Type B pancreatic cell (in vitro differentiated cells): ENCODE results near the gene MEDAG. TPM values are rescaled to one million over a fixed set of nuclear protein-coding genes. Genes with fewer than 3 reads are reported as not detected.

Experiments
- DNase-seq: peaks from one replicate; pipeline ENCODE4 v3.0.0; 2021; ENCODE audit warnings: mixed read lengths; ENCODE audit not compliant: unreplicated experiment; ENCODE audit errors: extremely low spot score
- H3K27ac Mint-ChIP-seq: 2 replicates; pipeline ENCODE4 v1.8.0; 2021; ENCODE audit warnings: mild to moderate bottlenecking, mixed read lengths
- H3K27me3 Mint-ChIP-seq: 2 replicates; pipeline ENCODE4 v1.8.0; 2021; ENCODE audit warnings: mixed read lengths
- H3K36me3 Mint-ChIP-seq: 2 replicates; pipeline ENCODE4 v1.8.0; 2021; ENCODE audit warnings: mixed read lengths
- H3K4me1 Mint-ChIP-seq: one replicate; pipeline ENCODE4 v1.8.0; 2021; ENCODE audit warnings: mixed read lengths; ENCODE audit not compliant: unreplicated experiment
- H3K4me3 Mint-ChIP-seq: 2 replicates; pipeline ENCODE4 v1.8.0; 2021; ENCODE audit warnings: mild to moderate bottlenecking, mixed read lengths
- H3K9me3 Mint-ChIP-seq: 2 replicates; pipeline ENCODE4 v1.8.0; 2021; ENCODE audit warnings: mixed read lengths
- total RNA-seq: library from RNA; stranded (reverse); gene quantifications from 2 replicates; pipeline ENCODE4 v1.2.1, GENCODE V29; 2021; ENCODE audit warnings: low replicate concordance
- TF ChIP-seq, protein P1 (sequence below): fragments of 200-600 bp; sonication (generic); conservative IDR thresholded peaks from 2 replicates; pipeline ENCODE4 v1.5.0; 2021; ENCODE audit warnings: antibody characterized with exemption, mild to moderate bottlenecking

Gene MEDAG
- total RNA-seq, 1 donor from 2014 or later, result 0.36 TPM

DNA sequence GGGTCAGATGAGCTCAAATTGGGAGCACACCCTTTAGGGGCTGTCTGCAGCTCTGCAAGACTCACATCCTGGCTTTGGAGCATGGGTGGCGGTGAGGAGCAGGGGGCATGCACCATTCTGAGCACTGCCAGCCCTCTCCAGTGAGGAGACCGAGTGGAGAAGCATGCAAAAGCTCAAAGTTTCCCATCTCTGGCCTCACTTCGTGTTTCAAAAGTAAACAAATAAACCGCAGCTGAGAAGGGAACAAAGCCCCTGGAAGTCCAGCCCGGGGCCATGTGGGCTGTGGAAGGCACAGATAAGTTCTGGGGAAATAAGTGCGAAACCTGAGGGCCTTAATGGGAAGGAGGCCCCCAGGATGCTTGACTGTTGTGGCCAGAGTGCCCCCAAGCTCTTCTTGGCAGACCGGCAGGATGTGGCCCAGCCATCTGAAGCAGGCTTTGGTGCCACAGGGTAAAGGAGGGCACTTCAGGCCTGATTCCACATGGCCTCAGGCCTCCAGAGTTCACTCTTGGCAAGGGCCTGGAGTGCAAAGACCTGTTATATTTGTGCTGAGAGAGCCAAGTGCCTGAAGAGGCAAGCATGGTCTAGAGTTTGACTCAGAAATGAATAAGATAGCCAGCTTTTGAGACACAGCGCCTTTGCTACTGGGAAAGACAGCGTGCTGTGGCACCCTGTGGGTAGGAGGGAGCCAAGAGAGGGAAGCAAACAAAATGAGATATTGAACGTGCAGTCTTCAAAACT lies 1.2 kb downstream of the MEDAG start:
- H3K4me3 Mint-ChIP-seq, result peak overlapping the region; percentile 79
- peaks cover 9% of the 10 kb centered on the region for H3K9me3 Mint-ChIP-seq
- H3K4me1 Mint-ChIP-seq, result peaks cover 18% of the 10 kb centered on the region
- no peak overlapping the region for H3K27ac Mint-ChIP-seq
- TF ChIP-seq, protein P1, sequence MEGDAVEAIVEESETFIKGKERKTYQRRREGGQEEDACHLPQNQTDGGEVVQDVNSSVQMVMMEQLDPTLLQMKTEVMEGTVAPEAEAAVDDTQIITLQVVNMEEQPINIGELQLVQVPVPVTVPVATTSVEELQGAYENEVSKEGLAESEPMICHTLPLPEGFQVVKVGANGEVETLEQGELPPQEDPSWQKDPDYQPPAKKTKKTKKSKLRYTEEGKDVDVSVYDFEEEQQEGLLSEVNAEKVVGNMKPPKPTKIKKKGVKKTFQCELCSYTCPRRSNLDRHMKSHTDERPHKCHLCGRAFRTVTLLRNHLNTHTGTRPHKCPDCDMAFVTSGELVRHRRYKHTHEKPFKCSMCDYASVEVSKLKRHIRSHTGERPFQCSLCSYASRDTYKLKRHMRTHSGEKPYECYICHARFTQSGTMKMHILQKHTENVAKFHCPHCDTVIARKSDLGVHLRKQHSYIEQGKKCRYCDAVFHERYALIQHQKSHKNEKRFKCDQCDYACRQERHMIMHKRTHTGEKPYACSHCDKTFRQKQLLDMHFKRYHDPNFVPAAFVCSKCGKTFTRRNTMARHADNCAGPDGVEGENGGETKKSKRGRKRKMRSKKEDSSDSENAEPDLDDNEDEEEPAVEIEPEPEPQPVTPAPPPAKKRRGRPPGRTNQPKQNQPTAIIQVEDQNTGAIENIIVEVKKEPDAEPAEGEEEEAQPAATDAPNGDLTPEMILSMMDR, result no peak
- peaks cover 63% of the 10 kb centered on the region for H3K27me3 Mint-ChIP-seq
- H3K36me3 Mint-ChIP-seq, result peaks cover 5% of the 10 kb centered on the region
- no peak for DNase-seq

DNA sequence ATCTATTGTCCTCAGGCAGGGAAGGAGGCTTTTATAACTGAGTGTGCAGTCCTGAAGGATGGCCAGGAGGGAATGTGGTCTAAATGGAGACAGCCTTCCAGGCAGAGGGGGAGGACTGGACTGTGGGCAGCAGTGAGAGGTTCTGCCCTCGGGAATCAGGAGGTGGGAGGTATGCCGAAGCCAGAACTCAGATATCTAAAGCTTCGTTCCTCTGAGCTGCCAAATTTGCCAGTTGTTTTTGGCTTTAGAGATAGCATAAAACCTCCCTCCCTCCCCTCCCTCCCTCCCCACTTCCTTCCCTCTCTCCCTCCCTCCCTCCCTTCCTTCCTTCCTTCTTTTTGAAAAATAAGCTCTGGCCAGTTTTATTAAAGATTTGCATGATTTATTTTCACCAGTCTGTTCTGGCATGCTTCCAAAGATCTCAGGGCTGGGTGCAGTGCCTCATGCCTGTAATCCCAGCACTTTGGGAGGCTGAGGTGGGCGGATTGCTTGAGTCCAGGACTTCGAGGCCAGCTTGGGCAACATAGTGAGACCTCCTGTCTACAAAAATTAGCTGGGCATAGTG lies 2.4 kb downstream of the MEDAG start:
- peaks cover 55% of the 10 kb centered on the region for H3K27me3 Mint-ChIP-seq
- H3K36me3 Mint-ChIP-seq, result peaks cover 5% of the 10 kb centered on the region
- no peak overlapping the region for H3K4me3 Mint-ChIP-seq
- TF ChIP-seq, protein P1, result no peak
- no peak overlapping the region for H3K27ac Mint-ChIP-seq
- H3K4me1 Mint-ChIP-seq, result peaks cover 18% of the 10 kb centered on the region
- H3K9me3 Mint-ChIP-seq, result peaks cover 9% of the 10 kb centered on the region
- DNase-seq, result no peak

DNA sequence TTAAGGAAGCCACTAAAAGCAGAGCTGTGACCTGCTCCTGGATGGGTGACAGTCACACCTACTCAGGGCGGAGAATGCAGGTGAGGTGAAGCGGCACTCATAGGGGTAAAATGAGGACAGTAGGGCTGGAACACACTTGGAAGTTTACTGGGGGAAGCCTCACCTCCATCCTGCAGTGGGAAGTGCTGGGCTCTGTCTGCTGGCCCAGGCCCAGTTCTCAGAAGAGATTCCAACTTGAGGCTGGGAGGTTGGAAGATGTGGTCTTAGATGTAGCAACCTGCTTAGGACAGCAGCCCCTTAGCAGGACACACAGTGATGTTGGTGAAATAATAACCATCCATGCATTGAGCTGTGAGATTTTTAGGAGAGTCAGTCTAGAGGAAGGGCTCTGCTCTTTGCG lies 4.6 kb downstream of the MEDAG start:
- TF ChIP-seq, protein P1, result no peak
- H3K4me1 Mint-ChIP-seq, result peaks cover 20% of the 10 kb centered on the region
- peaks cover 47% of the 10 kb centered on the region for H3K27me3 Mint-ChIP-seq

DNA sequence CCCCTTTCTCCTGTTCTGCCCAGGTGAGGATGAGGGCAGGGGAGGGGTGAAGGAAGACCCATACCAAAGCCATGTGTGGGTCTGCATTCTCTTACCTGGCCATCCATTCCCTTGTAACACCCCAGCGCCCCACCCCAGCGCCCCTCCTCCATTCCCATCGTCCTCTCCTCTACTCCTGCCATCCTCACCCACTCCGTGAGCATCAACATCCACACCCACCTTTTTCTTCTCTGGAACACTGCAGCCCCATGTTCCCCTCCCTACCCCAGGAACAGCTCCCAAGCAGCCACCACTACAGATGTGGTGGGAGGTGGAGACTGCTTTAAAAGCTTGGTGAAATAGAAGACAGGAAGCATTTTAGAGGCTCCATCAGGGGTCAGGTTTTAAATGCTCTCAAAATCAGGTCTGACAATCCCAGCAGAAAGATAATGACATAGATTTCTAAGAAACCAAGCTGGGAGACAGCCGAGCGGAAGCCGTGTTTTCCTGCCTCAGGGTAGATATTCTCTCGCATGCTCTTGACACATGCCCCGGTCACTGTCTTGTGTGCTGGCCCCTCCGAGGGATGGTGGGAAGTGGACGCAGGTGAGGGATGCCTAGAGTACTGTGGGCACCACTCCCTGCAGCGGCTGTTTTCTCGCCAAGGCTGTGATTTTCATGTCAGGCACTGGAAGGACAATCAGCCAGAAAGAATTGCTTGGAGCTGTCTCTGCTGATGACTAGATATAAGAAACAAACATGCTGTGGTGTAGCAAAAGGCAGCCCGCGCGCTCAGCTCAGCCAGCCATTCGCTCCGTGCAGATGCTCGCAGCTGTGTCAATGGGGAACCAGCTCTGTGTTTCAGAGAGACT lies 9.8 kb downstream of the MEDAG start:
- peaks cover 53% of the 10 kb centered on the region for H3K27me3 Mint-ChIP-seq
- H3K4me1 Mint-ChIP-seq, result peaks cover 28% of the 10 kb centered on the region
- no peak for DNase-seq
- no peaks in the 10 kb centered on the region for H3K9me3 Mint-ChIP-seq
- peak overlapping the region; percentile 67 for H3K4me3 Mint-ChIP-seq
- TF ChIP-seq, protein P1, result no peak
- no peaks in the 10 kb centered on the region for H3K36me3 Mint-ChIP-seq
- H3K27ac Mint-ChIP-seq, result no peak overlapping the region

More for the DNA sequence above, 4.6 kb downstream of the MEDAG start:
- Mint-ChIP-seq H3K4me3 (no peak overlapping the region), H3K9me3 (no peaks in the 10 kb centered on the region), H3K27ac (no peak overlapping the region), H3K36me3 (peaks cover under 1% of the 10 kb centered on the region)
- no peak for DNase-seq

DNA sequence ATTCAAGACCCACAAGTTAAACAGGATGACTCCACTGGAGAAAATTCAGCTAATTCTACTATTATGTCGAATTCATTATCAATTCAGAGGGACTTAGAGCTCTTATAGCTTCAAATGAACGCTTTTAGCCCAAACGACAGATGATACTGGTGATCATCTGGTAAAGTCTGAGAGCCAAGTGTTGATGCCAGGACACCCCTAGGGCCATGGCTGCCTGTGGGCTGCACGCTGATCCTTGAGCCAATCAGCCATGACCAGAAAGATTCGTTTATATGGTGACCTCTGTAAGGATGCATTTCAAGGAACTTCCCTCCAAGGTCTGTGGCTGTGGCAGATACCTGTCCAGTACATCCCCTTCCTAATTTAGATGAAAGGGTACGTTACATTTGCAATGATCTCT lies 10.9 kb downstream of the MEDAG start:
- Mint-ChIP-seq H3K9me3 (no peaks in the 10 kb centered on the region), H3K27me3 (peaks cover 48% of the 10 kb centered on the region), H3K4me1 (peaks cover 28% of the 10 kb centered on the region), H3K36me3 (no peaks in the 10 kb centered on the region), H3K4me3 (no peak overlapping the region), H3K27ac (no peak overlapping the region)
- no peak for DNase-seq
- TF ChIP-seq, protein P1, result no peak
